ENCODE measurements around the gene MAPK11. TPM values are rescaled to one million over a fixed set of nuclear protein-coding genes. Genes with fewer than 3 reads are reported as not detected.
A peak's percentile ranks its signal among the peaks of the same experiment; 100 is the strongest.

MAPK11 gene
- total and polyA plus RNA-seq, 5 donors from 2014 or later = 0.10 to 9.3 (median 0.30) TPM

DNA sequence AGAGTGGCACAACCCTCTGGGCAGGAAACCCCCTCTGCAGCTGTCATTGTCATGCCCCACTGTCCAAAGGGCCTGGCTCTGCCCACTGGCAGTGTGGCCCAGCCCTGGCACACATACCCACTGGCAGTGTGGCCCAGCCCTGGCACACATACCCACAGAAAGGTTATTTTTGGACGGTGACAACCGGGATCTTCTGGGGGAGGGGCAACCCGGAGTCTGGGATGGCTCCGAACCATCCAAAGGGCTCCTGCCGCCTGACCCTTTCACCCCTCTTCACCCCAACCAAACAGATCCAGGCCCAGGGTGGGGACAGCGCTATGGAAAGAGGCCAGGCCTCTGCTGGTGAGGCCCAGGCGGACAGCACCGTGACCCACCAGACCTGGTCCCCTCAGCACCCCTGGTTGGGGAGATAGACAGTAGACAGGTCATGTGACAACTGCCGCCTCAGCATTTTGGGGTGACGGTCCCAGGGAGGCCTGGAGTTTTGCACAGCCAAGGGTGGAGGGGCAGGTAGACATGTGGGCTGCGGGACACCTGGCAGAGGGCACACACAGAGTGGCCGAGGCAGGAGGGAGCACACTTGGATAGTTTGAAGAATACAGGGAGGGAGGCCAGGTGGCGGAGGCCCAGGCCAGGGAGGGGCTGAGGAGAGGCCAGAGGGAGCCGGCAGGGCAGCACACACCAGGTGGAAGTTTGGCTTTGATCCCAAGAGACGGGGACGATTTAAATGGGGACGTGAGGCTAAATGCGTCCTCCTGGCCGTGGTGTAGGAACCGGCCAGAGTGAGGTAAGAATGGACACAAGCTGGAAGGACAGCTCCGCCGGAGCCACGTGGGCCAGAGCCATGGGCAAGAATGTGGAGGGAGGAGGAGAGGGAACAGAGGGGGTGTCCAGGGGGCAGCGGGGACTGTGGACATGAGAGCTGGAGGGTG, 11.6 kb downstream of the MAPK11 start:
- Histone ChIP-seq H3K4me1 (ENCODE audit: control insufficient read depth, insufficient read depth, low read length, poor library complexity, severe bottlenecking) (peaks cover 12% of the 10 kb centered on the region), H3K4me3 (ENCODE audit: low read depth, low read length) (no peak overlapping the region), H3K9me3 (ENCODE audit: control insufficient read depth in 2 of 2, low read length in 2 of 2) (no peaks in the 10 kb centered on the region), H3K36me3 (ENCODE audit: control insufficient read depth, insufficient read depth, low read length) (no peaks in the 10 kb centered on the region), H3K27ac (ENCODE audit: insufficient read depth, low read length, poor library complexity, severe bottlenecking) (no peak overlapping the region), H3K27me3 (ENCODE audit: control insufficient read depth, insufficient read depth, low read length) (no peaks in the 10 kb centered on the region)
- H3K27me3 Mint-ChIP-seq = peaks cover 24% of the 10 kb centered on the region
- DNase-seq = no peak
- peak overlapping the region in 1 of 4 donors; percentile 38 for H3K4me3 Mint-ChIP-seq
- H3K9me3 Mint-ChIP-seq = no peaks in the 10 kb centered on the region
- no peak overlapping the region for H3K27ac Mint-ChIP-seq
- ATAC-seq (ENCODE audit: low read depth in 2 of 2) = no peak
- peaks cover 0 to 7% (median under 1%) of the 10 kb centered on the region in 4 donors for H3K4me1 Mint-ChIP-seq
- H3K36me3 Mint-ChIP-seq = no peaks in the 10 kb centered on the region

DNA sequence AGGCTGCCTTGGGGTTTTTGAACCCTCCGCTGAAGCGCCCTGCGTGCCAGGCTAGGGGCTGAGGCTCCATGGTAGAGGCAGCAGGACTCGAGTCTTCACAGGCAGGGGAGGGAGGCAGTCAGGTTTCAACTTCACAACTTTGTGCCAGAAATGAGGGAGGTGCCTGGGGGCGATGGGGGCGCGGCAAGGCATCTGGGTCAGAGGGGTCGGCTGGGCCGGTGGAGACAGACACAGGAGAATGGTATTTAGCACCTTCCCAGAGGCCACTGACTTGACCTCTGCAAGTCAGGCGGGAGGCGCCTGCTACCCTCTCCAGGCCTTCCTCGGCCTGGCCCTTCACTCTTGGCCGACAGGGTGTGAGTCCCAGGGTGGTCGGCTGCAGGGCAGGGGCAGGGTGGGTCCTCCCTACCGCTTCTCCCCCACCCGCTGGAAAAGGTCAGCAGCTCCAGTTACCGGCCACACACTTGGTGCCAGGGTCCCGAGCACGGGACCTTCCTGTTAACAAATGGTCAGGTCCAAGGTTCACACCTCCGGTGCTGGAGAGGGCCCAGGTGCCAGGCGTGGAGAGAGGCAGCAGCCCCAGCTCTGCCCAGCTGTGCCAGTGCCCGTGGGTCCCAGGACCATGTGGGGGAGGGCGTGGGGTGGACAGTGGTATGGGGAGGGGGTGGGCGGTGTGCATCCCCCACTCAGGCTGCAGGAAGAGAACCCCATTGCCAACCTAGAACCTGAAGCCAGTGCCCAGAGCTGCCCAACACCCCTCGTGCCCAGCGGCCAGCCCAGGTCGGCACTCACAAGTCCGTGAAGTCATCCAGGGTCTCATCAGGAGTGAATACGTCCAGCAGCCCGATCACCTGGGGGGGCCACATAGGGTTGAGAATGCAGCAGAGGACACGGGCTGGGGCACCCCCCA, 12.5 kb downstream of the MAPK11 start:
- H3K9me3 ChIP-seq (ENCODE audit: control insufficient read depth in 2 of 2, low read length in 2 of 2) = no peaks in the 10 kb centered on the region
- peaks cover 19% of the 10 kb centered on the region for H3K27me3 Mint-ChIP-seq
- no peak overlapping the region for H3K4me3 Mint-ChIP-seq
- peaks cover 0 to 7% (median under 1%) of the 10 kb centered on the region in 4 donors for H3K4me1 Mint-ChIP-seq
- H3K36me3 ChIP-seq (ENCODE audit: control insufficient read depth, insufficient read depth, low read length) = no peaks in the 10 kb centered on the region
- H3K36me3 Mint-ChIP-seq = no peaks in the 10 kb centered on the region
- no peak overlapping the region for H3K27ac Mint-ChIP-seq
- no peaks in the 10 kb centered on the region for H3K27me3 ChIP-seq (ENCODE audit: control insufficient read depth, insufficient read depth, low read length)
- no peak overlapping the region for H3K27ac ChIP-seq (ENCODE audit: insufficient read depth, low read length, poor library complexity, severe bottlenecking)
- ATAC-seq (ENCODE audit: low read depth in 2 of 2) (no peak), DNase-seq (no peak)
- peaks cover 12% of the 10 kb centered on the region for H3K4me1 ChIP-seq (ENCODE audit: control insufficient read depth, insufficient read depth, low read length, poor library complexity, severe bottlenecking)
- peaks cover 0 to 1% (median 0%) of the 10 kb centered on the region in 7 donors for H3K9me3 Mint-ChIP-seq
- H3K4me3 ChIP-seq (ENCODE audit: low read depth, low read length) = no peak overlapping the region

DNA sequence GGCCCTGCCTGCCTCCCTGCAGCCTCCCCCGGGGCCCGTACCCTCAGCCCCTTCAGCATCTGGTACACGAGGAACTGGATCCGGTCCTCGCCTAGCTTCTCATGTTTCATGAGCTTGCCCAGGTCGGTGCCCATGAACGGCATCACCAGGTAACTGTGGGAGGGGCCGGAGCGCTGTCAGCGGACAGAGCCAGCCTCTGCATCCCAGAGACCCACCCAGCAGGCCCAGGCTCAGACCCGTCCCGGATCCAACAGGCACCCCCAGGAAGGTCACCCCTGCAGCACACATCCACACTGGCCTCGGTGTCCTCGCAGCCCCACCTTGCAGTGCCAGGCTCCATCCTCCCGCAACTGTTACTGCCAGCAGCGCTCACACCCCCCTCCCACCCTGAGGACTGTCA, 13.1 kb downstream of the MAPK11 start:
- H3K27ac ChIP-seq (ENCODE audit: insufficient read depth, low read length, poor library complexity, severe bottlenecking) = no peak overlapping the region
- H3K27me3 ChIP-seq (ENCODE audit: control insufficient read depth, insufficient read depth, low read length) = no peaks in the 10 kb centered on the region
- H3K9me3 ChIP-seq (ENCODE audit: control insufficient read depth in 2 of 2, low read length in 2 of 2) = no peaks in the 10 kb centered on the region
- H3K4me1 ChIP-seq (ENCODE audit: control insufficient read depth, insufficient read depth, low read length, poor library complexity, severe bottlenecking) = peaks cover 10% of the 10 kb centered on the region
- DNase-seq (no peak), ATAC-seq (ENCODE audit: low read depth in 2 of 2) (no peak)
- H3K27ac Mint-ChIP-seq = no peak overlapping the region
- H3K36me3 Mint-ChIP-seq = no peaks in the 10 kb centered on the region
- H3K36me3 ChIP-seq (ENCODE audit: control insufficient read depth, insufficient read depth, low read length) = no peaks in the 10 kb centered on the region
- peaks cover 12% of the 10 kb centered on the region for H3K27me3 Mint-ChIP-seq
- H3K9me3 Mint-ChIP-seq = peaks cover 0 to 1% (median 0%) of the 10 kb centered on the region in 7 donors
- H3K4me3 Mint-ChIP-seq = no peak overlapping the region
- H3K4me1 Mint-ChIP-seq = peaks cover 0 to 4% (median under 1%) of the 10 kb centered on the region in 4 donors
- H3K4me3 ChIP-seq (ENCODE audit: low read depth, low read length) = no peak overlapping the region

DNA sequence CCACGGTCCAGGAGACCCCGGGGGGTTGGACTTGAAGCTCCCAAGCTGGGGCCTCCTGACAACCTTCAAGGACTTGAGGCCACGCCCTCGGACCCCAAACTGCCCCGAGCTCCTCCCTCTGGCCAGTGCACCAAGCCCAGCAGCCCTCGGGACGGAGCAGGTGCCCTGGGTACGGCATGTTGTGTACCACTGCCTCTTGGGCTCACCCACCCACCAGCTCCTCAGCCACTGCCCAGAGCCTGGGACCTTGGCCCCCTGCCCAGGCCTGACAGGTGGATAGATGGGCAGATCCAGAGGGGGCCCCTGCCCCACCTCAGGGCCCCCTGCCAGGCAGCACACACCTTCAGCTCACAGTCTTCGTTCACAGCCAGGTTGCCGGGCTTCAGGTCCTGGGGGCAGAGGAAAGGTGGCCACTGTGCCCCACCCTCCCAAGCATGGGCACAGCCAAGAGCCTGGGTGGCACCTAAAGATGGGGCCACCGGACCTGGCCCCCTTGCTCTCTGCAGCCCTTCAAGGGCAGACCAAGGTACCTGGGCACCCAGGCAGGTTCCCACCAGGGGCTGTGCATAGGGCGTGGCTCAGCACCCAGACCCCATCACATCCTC, 13.8 kb downstream of the MAPK11 start:
- Mint-ChIP-seq H3K27me3 (peaks cover 11% of the 10 kb centered on the region), H3K9me3 (peaks cover 0 to 1% (median 0%) of the 10 kb centered on the region in 7 donors), H3K27ac (no peak overlapping the region), H3K4me1 (peaks cover 0 to 5% (median 0%) of the 10 kb centered on the region in 4 donors), H3K4me3 (no peak overlapping the region), H3K36me3 (no peaks in the 10 kb centered on the region)
- no peaks in the 10 kb centered on the region for H3K9me3 ChIP-seq (ENCODE audit: control insufficient read depth in 2 of 2, low read length in 2 of 2)
- no peaks in the 10 kb centered on the region for H3K36me3 ChIP-seq (ENCODE audit: control insufficient read depth, insufficient read depth, low read length)
- no peak for ATAC-seq (ENCODE audit: low read depth in 2 of 2)
- H3K4me1 ChIP-seq (ENCODE audit: control insufficient read depth, insufficient read depth, low read length, poor library complexity, severe bottlenecking) = peaks cover 11% of the 10 kb centered on the region
- no peak overlapping the region for H3K4me3 ChIP-seq (ENCODE audit: low read depth, low read length)
- no peaks in the 10 kb centered on the region for H3K27me3 ChIP-seq (ENCODE audit: control insufficient read depth, insufficient read depth, low read length)
- H3K27ac ChIP-seq (ENCODE audit: insufficient read depth, low read length, poor library complexity, severe bottlenecking) = no peak overlapping the region
- DNase-seq = no peak

DNA sequence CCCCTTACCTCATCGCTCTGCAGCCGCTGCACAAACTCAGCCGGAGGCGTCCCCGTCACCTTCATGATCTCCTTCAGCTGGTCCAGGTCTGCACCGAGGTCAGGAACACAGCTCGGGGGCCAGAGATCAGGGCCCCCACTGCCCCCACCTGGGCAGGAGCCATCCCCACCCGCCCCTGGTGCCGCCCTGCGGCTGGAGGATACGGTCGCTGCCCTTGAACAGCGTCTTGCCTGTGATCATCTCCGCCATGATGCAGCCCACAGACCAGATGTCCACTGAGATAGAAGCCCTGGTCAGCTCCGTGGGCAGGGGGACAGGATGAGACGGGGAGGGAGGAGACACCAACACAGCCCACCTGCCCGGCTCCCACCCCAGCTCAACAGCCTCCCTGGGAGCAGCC, 14.6 kb downstream of the MAPK11 start:
- Mint-ChIP-seq H3K36me3 (no peaks in the 10 kb centered on the region), H3K27me3 (peaks cover 11% of the 10 kb centered on the region), H3K27ac (no peak overlapping the region), H3K4me1 (peaks cover 0 to 8% (median 0%) of the 10 kb centered on the region in 4 donors), H3K4me3 (no peak overlapping the region), H3K9me3 (peaks cover 0 to 1% (median 0%) of the 10 kb centered on the region in 7 donors)
- Histone ChIP-seq H3K9me3 (ENCODE audit: control insufficient read depth in 2 of 2, low read length in 2 of 2) (no peaks in the 10 kb centered on the region), H3K4me1 (ENCODE audit: control insufficient read depth, insufficient read depth, low read length, poor library complexity, severe bottlenecking) (peaks cover 13% of the 10 kb centered on the region), H3K27ac (ENCODE audit: insufficient read depth, low read length, poor library complexity, severe bottlenecking) (no peak overlapping the region), H3K4me3 (ENCODE audit: low read depth, low read length) (no peak overlapping the region), H3K36me3 (ENCODE audit: control insufficient read depth, insufficient read depth, low read length) (no peaks in the 10 kb centered on the region), H3K27me3 (ENCODE audit: control insufficient read depth, insufficient read depth, low read length) (no peaks in the 10 kb centered on the region)
- no peak for ATAC-seq (ENCODE audit: low read depth in 2 of 2)
- DNase-seq = no peak

DNA sequence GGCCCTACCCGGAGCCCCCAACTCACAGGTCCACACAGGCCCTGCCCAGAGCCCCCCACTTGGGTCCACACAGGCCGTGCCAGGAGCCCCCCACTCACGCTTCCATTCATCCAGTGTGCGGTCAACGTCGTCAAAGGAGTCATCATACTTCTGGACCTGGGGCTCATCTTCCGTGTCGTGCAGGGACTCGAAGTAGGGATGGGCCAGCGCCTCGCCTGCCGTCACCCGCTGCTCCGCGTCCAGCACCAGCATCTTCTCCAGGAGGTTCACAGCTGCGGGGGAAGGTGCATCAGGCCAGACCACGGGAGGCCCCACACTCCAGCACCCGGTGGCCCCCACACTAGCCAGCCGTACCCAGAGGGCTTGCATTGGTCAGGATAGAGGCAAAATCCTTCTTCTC, 15.1 kb downstream of the MAPK11 start:
- no peaks in the 10 kb centered on the region for H3K27me3 ChIP-seq (ENCODE audit: control insufficient read depth, insufficient read depth, low read length)
- no peaks in the 10 kb centered on the region for H3K9me3 ChIP-seq (ENCODE audit: control insufficient read depth in 2 of 2, low read length in 2 of 2)
- H3K27me3 Mint-ChIP-seq = peaks cover 11% of the 10 kb centered on the region
- no peak overlapping the region for H3K4me3 Mint-ChIP-seq
- peaks cover 16% of the 10 kb centered on the region for H3K4me1 ChIP-seq (ENCODE audit: control insufficient read depth, insufficient read depth, low read length, poor library complexity, severe bottlenecking)
- no peak overlapping the region for H3K27ac Mint-ChIP-seq
- H3K36me3 Mint-ChIP-seq = no peaks in the 10 kb centered on the region
- DNase-seq (no peak), ATAC-seq (ENCODE audit: low read depth in 2 of 2) (no peak)
- H3K4me3 ChIP-seq (ENCODE audit: low read depth, low read length) = no peak overlapping the region
- peaks cover 0 to 1% (median 0%) of the 10 kb centered on the region in 7 donors for H3K9me3 Mint-ChIP-seq
- peaks cover 0 to 11% (median 0%) of the 10 kb centered on the region in 4 donors for H3K4me1 Mint-ChIP-seq
- H3K36me3 ChIP-seq (ENCODE audit: control insufficient read depth, insufficient read depth, low read length) = no peaks in the 10 kb centered on the region
- no peak overlapping the region for H3K27ac ChIP-seq (ENCODE audit: insufficient read depth, low read length, poor library complexity, severe bottlenecking)

DNA sequence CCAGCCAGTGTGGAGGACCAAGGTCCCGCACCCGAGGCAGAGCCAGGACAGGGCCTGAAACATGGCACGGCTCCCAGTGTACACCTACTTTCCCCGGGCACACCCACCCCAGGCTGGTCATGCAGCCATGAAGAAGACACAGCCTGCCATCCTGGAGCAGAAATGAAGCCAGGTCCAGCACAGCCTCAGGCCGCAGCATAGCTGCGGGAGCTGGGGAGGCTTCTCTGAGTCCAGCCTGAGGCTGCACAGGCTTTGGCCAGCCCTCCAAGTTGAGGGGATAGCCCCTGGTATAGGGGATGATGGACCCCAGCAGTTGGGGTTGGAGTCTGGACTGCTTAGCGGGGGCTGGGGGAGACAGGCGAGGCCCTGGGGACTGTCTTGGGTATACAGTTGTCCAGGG, 16.2 kb downstream of the MAPK11 start:
- Mint-ChIP-seq H3K27ac (no peak overlapping the region), H3K4me3 (peak overlapping the region in 1 of 4 donors; percentile 49), H3K27me3 (peaks cover 2% of the 10 kb centered on the region), H3K36me3 (no peaks in the 10 kb centered on the region), H3K9me3 (peaks cover 0 to 1% (median 0%) of the 10 kb centered on the region in 7 donors), H3K4me1 (peaks cover 0 to 13% (median 0%) of the 10 kb centered on the region in 4 donors)
- Histone ChIP-seq H3K36me3 (ENCODE audit: control insufficient read depth, insufficient read depth, low read length) (no peaks in the 10 kb centered on the region), H3K4me3 (ENCODE audit: low read depth, low read length) (no peak overlapping the region), H3K4me1 (ENCODE audit: control insufficient read depth, insufficient read depth, low read length, poor library complexity, severe bottlenecking) (peaks cover 26% of the 10 kb centered on the region), H3K27me3 (ENCODE audit: control insufficient read depth, insufficient read depth, low read length) (no peaks in the 10 kb centered on the region), H3K9me3 (ENCODE audit: control insufficient read depth in 2 of 2, low read length in 2 of 2) (no peaks in the 10 kb centered on the region), H3K27ac (ENCODE audit: insufficient read depth, low read length, poor library complexity, severe bottlenecking) (no peak overlapping the region)
- ATAC-seq (ENCODE audit: low read depth in 2 of 2) (no peak), DNase-seq (no peak)
